IMR-90 (cell line): ENCODE results near the gene SUSD1. TPM values are rescaled to one million over a fixed set of nuclear protein-coding genes. Genes with fewer than 3 reads are reported as not detected.
A peak's percentile ranks its signal among the peaks of the same experiment; 100 is the strongest.

Experiments
- ATAC-seq: fragments of 200-7000 bp; cut with Tn5 transposase; 2 replicates; pipeline ENCODE4 v1.9.1; 2020; ENCODE audit warnings: low read depth, mild to moderate bottlenecking, moderate library complexity
- BruUV-seq: library from RNA; stranded (reverse); fragments of 400-500 nt; replicated peaks from 2 replicates; lab custom pipeline; 2021; lab: Mats Ljungman, UMichigan
- CTCF ChIA-PET: fragments of 300-600 bp; formaldehyde crosslinking; extraction: SDS; loops from one replicate; lab custom pipeline; 2021; ENCODE audit warnings: antibody characterized with exemption; lab: Yijun Ruan, JAX
- POLR2A ChIA-PET: fragments of 300-600 bp; sonication (Branson Sonifier 250); formaldehyde crosslinking; loops from one replicate; lab custom pipeline; 2022; ENCODE audit warnings: antibody characterized with exemption; ENCODE audit not compliant: unreplicated experiment; lab: Charles Lee
- DNase-seq: peaks from one replicate; pipeline ENCODE4 v3.0.0; 2013
- H2AFZ ChIP-seq: replicated peaks from 2 replicates; pipeline ENCODE3; 2013; ENCODE audit warnings: low read length, mild to moderate bottlenecking; ENCODE audit not compliant: poor library complexity
- H2AK5ac ChIP-seq: 2 replicates; pipeline ENCODE4 v1.6.1; 2013; ENCODE audit warnings: low read depth, low read length, inconsistent platforms
- H2AK9ac ChIP-seq: replicated peaks from 2 replicates; pipeline ENCODE3; 2013; ENCODE audit warnings: mild to moderate bottlenecking, low read depth, low read length, moderate library complexity; ENCODE audit not compliant: poor library complexity
- H2BK120ac ChIP-seq: 2 replicates; pipeline ENCODE4 v1.6.1; 2013; ENCODE audit warnings: low read depth, low read length, inconsistent platforms
- H2BK15ac ChIP-seq: 3 replicates; pipeline ENCODE4 v1.6.1; 2013; ENCODE audit warnings: low read depth, low read length, inconsistent platforms
- H2BK20ac ChIP-seq: 2 replicates; pipeline ENCODE4 v1.6.1; 2013; ENCODE audit warnings: low read depth, mild to moderate bottlenecking, inconsistent platforms, low read length, moderate library complexity
- H2BK5ac ChIP-seq: 2 replicates; pipeline ENCODE4 v1.6.1; 2013; ENCODE audit warnings: mild to moderate bottlenecking, low read depth, low read length, inconsistent platforms; ENCODE audit not compliant: poor library complexity, severe bottlenecking
- H3K14ac ChIP-seq: replicated peaks from 2 replicates; pipeline ENCODE4 v1.6.1; 2013; ENCODE audit warnings: low read depth, low read length, inconsistent platforms
- H3K18ac ChIP-seq: 2 replicates; pipeline ENCODE4 v1.6.1; 2013; ENCODE audit warnings: low read depth, low read length, control low read depth
- H3K23ac ChIP-seq: 2 replicates; pipeline ENCODE4 v1.6.1; 2013; ENCODE audit warnings: low read depth, low read length, inconsistent platforms
- H3K27ac ChIP-seq: 2 replicates; pipeline ENCODE4 v1.5.1; 2013; ENCODE audit warnings: mild to moderate bottlenecking, control low read depth, low read length; ENCODE audit not compliant: insufficient read depth
- H3K27me3 ChIP-seq: 2 replicates; pipeline ENCODE4 v1.6.1; 2013; ENCODE audit warnings: low read length; ENCODE audit not compliant: control insufficient read depth, insufficient read depth
- H3K36me3 ChIP-seq: 2 replicates; pipeline ENCODE4 v1.6.1; 2013; ENCODE audit warnings: low read length, mixed read lengths; ENCODE audit not compliant: control insufficient read depth, insufficient read depth
- H3K4ac ChIP-seq: 2 replicates; pipeline ENCODE4 v1.6.1; 2013; ENCODE audit warnings: low read depth, low read length, inconsistent platforms
- H3K4me1 ChIP-seq: 2 replicates; pipeline ENCODE4 v1.6.1; 2013; ENCODE audit warnings: low read length, mixed read lengths; ENCODE audit not compliant: control insufficient read depth, insufficient read depth
- H3K4me2 ChIP-seq: 2 replicates; pipeline ENCODE4 v1.6.1; 2013; ENCODE audit warnings: low read depth, mild to moderate bottlenecking, control low read depth, low read length, moderate library complexity
- H3K4me3 ChIP-seq: 2 replicates; pipeline ENCODE4 v1.5.1; 2013; ENCODE audit warnings: low read depth, mild to moderate bottlenecking, control low read depth, low read length, moderate library complexity; ENCODE audit not compliant: insufficient read depth
- H3K56ac ChIP-seq: 2 replicates; pipeline ENCODE4 v1.6.1; 2013; ENCODE audit warnings: low read length, inconsistent platforms; ENCODE audit not compliant: insufficient read depth; ENCODE audit errors: extremely low read depth
- H3K79me1 ChIP-seq, 2 experiments: 2 replicates each; pipeline ENCODE4 v1.6.1; 2013; ENCODE audit warnings: low read length in 2 of 2, inconsistent platforms in 1 of 2, low read depth in 1 of 2
- H3K9ac ChIP-seq: 2 replicates; pipeline ENCODE4 v1.6.1; 2013; ENCODE audit warnings: low read depth, low read length, control low read depth
- H3K9me1 ChIP-seq: 2 replicates; pipeline ENCODE4 v1.6.1; 2013; ENCODE audit warnings: low read length, inconsistent platforms; ENCODE audit not compliant: insufficient read depth
- H3K9me3 ChIP-seq: 2 replicates; pipeline ENCODE4 v1.6.1; 2013; ENCODE audit warnings: low read length; ENCODE audit not compliant: control insufficient read depth, insufficient read depth
- H4K20me1 ChIP-seq: 2 replicates; pipeline ENCODE4 v1.6.1; 2013; ENCODE audit warnings: low read length, inconsistent platforms; ENCODE audit not compliant: insufficient read depth
- H4K5ac ChIP-seq: 2 replicates; pipeline ENCODE4 v1.6.1; 2013; ENCODE audit warnings: mild to moderate bottlenecking, low read depth, low read length, control low read depth
- H4K8ac ChIP-seq, 2 experiments: 2 replicates each; pipeline ENCODE4 v1.6.1; 2013; ENCODE audit warnings: low read depth in 2 of 2, low read length in 2 of 2, control low read depth in 1 of 2, inconsistent platforms in 1 of 2
- H4K91ac ChIP-seq: 2 replicates; pipeline ENCODE4 v1.6.1; 2013; ENCODE audit warnings: low read depth, low read length, inconsistent platforms; ENCODE audit not compliant: insufficient read depth
- BHLHE40 ChIP-seq: fragments of 150-350 bp; IDR thresholded peaks from 2 replicates; pipeline ENCODE4 v1.6.1; 2016; ENCODE audit warnings: mild to moderate bottlenecking, low read depth, low read length
- FOS ChIP-seq: fragments of 150-350 bp; IDR thresholded peaks from 2 replicates; pipeline ENCODE4 v1.6.1; 2016; ENCODE audit warnings: low read depth, low read length
- MXI1 ChIP-seq: IDR thresholded peaks from 2 replicates; pipeline ENCODE4 v1.6.1; 2012; ENCODE audit warnings: low read depth, mild to moderate bottlenecking, low read length, moderate library complexity, borderline replicate concordance
- POLR2A ChIP-seq: IDR thresholded peaks from 2 replicates; pipeline ENCODE4 v1.6.1; 2012; ENCODE audit warnings: mild to moderate bottlenecking, low read depth, low read length
- RFX5 ChIP-seq: IDR thresholded peaks from 2 replicates; pipeline ENCODE4 v1.8.0; 2012; ENCODE audit warnings: low read depth, mild to moderate bottlenecking, low read length, moderate library complexity
- SMC3 ChIP-seq: fragments of 150-350 bp; IDR thresholded peaks from 2 replicates; pipeline ENCODE4 v1.6.1; 2016; ENCODE audit warnings: low read depth, mild to moderate bottlenecking, antibody characterized with exemption, low read length, moderate library complexity
- WGBS, 2 experiments: methylation state at CpG; one replicate each; pipeline versions ENCODE4 v1.1.5 to v1.1.7; 2013; ENCODE audit warnings: missing lambda C conversion rate in 2 of 2; ENCODE audit not compliant: insufficient read length in 1 of 2; ENCODE audit errors: extremely low coverage in 2 of 2; 5-methylcytosine and 5-hydroxymethylcytosine counted together
- dilution Hi-C: fragments of 300-500 bp; cut with HindIII; formaldehyde crosslinking; loops from one replicate; pipeline ENCODE4 v1.14.3; 2018; ENCODE audit warnings: low sequenced_read_pairs; ENCODE audit not compliant: unreplicated experiment
- in situ Hi-C: fragments of 300-500 bp; cut with MboI; formaldehyde crosslinking; loops from 3 replicates; pipeline ENCODE4 v1.14.3; 2019; ENCODE audit warnings: low sequenced_read_pairs, inconsistent platforms, mixed read lengths
- intact Hi-C: fragments of 100-400 bp; cut with micrococcal nuclease; formaldehyde crosslinking; loops from 2 replicates; pipeline ENCODE4 v1.10.0; 2022
- polyA plus RNA-seq, 3 experiments: library from polyadenylated mRNA; depleted of rRNA; stranded (reverse); fragments of >200 nt; gene quantifications; 2 replicates each; pipeline ENCODE4 v1.2.3, GENCODE V29; 2012; ENCODE audit warnings: low replicate concordance in 1 of 3
- total RNA-seq: library from RNA; depleted of rRNA; stranded (reverse); fragments of >200 nt; gene quantifications from 2 replicates; pipeline ENCODE4 v1.2.3, GENCODE V29; 2012

Gene SUSD1
- total and polyA plus RNA-seq, 2 of the 4 experiments (the other 2 are of a cell fraction) = 4.0 to 4.7 TPM

- Histone ChIP-seq H3K14ac (peak overlapping the region; percentile 97), H3K36me3 (no peaks in the 10 kb centered on the region), H2AK9ac (peak overlapping the region; percentile 88), H4K5ac (peak overlapping the region; percentile 96), H2BK5ac (peak overlapping the region; percentile 90), H3K23ac (peak overlapping the region; percentile 88), H3K4me1 (peaks cover 24% of the 10 kb centered on the region), H3K27ac (peak overlapping the region; percentile 97), H3K27me3 (no peaks in the 10 kb centered on the region), H3K9me3 (no peaks in the 10 kb centered on the region), H2BK15ac (peak overlapping the region; percentile 100), H3K4ac (peak overlapping the region; percentile 99), H3K18ac (peak overlapping the region; percentile 96), H3K4me3 (no peak overlapping the region), H2BK120ac (peak overlapping the region; percentile 98), H4K8ac (peak overlapping the region; percentile 92 to 93), H2AK5ac (peak overlapping the region; percentile 97), H3K9me1 (peaks cover 4% of the 10 kb centered on the region), H4K91ac (peak overlapping the region; percentile 99), H3K9ac (peak overlapping the region; percentile 63), H3K79me1 (no peaks in the 10 kb centered on the region; a peak in 1 of 4 replicates), H2AFZ (peak overlapping the region; percentile 74), H2BK20ac (peak overlapping the region; percentile 97), H3K4me2 (peak overlapping the region; percentile 30; the same call in 1 of the 2 replicates), H3K56ac (peak overlapping the region; percentile 99), H4K20me1 (no peaks in the 10 kb centered on the region)
- dilution Hi-C loops (no loop called here), intact Hi-C loops (loop anchor here (5.0 kb wide), 1 partner anchor 60 kb away; no protein-coding TSS in a partner anchor), in situ Hi-C loops (no loop called here)
- TF ChIP-seq RFX5 (no peak), POLR2A (no peak), BHLHE40 (no peak), MXI1 (no peak), FOS (peak; percentile 65; the same call in 1 of the 2 replicates), SMC3 (no peak)
- ChIA-PET POLR2A (interaction anchor here (0.5 to 1.4 kb wide), 2 partner anchors 55 to 62 kb away, joined by 6 to 7 read pairs; no protein-coding TSS in a partner anchor), CTCF (interaction anchor here (1.8 kb wide), 1 partner anchor 10 kb away, joined by 4 read pairs; no protein-coding TSS in a partner anchor)
- BruUV-seq = no TSS peak
- DNase-seq (peak; percentile 95), ATAC-seq (peak; percentile 87)
- no CpG with 5 or more reads among the region's 4 CpGs for WGBS, 2 experiments
Observed at GRCh38 chr9:112012026-112012902, 162.8 kb downstream of the SUSD1 start.
